RKO (cell line): ENCODE data around the gene MAPRE2.

ENCODE experiments used
- DNase-seq: peaks from one replicate; pipeline ENCODE4 v3.0.0-alpha.2; 2016; ENCODE audit warnings: low spot score

MAPRE2 gene

GRCh38 chr18:35040988-35041814 is at the start of gene MAPRE2:
Gene MAPRE2 (plus strand): TSS chr18:35041413. CDS start chr18:35041540, 127 bp downstream.
- peak; percentile 97 for DNase-seq

DNA sequence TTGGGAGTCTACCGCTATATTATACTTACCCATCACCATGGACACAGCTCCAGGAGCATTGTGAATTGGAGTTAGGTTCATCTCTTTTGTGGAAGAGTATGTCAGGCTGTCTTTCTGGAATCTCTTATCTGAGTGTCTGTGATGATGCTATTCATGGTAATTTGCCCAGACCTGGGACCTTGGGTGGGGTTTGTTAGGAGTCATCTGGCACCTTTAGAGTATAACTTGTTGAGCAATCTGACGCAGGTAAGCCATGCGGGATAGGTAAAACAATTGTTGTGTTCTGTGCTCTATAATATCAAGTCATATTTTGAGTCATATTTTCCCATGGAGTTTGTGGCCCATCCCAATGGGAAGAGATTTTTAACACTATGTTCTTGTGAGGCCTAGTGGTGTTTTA is 49.7 kb upstream of the MAPRE2 start:
- DNase-seq, result no peak

DNA sequence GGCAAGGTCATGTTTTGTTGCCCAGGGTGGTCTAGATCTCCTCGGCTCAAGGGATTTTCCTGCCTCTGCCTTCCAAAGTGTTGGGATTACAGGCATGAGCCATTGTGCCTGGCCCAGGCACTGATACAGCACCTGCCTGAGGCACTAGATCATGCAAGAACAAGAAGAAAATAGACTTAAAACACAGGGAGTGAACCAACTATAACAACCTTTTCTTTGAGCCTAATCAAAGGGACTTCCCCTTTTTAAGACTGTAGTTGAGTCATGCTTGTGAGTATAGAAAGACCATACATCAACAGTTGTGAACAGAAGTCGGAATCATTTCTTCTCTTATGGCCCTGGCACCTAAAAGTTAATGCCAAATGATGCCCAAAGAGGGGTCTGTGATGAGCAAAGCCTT is 47.9 kb upstream of the MAPRE2 start:
- no peak for DNase-seq

DNA sequence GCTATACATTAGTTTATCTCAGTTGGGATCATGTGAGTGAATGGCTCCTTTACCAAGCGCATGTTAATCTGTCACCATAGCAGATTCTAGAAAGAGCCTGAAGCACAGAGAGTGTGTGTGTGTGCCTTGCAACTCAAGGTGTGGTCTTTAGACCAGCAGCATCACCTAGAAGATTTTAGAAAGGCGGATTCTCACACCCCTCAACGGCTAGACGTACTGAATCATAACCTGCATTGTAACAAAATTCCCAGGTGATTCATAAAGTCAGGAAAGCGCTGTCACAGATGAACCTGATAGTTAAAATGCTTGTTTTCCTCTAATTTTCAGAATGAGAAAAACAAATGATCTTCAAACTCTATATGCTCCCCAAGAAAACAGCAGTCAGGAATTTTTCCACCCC is 45.5 kb upstream of the MAPRE2 start:
- no peak for DNase-seq

DNA sequence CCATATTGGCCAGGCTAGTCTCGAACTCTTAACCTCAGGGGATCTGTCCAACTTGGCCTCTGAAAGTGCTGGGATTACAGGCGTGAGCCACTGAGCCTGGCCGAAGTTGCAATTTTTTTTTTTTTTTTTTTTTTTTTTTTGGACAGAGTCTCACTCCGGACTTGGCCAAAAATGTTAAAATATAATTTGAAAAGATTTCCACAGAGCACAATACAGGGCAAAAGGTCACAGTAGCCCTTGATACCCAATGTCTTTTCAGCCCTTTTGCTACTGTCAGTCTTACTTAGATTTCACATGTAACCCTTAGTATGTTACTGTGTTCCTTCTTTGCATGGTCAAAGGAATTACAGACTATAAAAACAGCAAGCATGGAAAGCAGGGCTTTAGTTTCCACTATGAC is 42.6 kb upstream of the MAPRE2 start:
- no peak for DNase-seq

GRCh38 chr18:34999756-35000289 is 41.4 kb upstream of the MAPRE2 start:
- no peak for DNase-seq

- DNase-seq, result no peak
These were observed 40.8 kb upstream of the MAPRE2 start for GRCh38 chr18:35000457-35000856.

DNA sequence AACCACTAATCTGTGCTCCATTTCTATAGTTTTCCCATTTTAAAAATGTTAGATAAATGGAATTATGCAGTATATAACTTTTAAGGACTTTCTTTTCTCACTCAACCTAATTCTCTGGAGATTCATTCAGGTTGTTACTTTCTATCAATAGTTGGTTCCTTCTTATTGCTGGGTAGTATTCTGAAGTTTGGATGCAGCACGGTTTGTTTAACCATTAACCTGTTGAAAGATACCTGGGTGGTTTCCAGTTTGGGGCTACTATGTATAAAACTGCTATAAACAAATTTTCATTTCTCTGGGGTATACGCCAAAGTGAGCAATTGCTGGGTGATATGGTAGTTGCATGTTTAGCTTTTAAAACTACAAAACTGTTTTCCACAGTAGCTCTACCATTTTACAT is 39.1 kb upstream of the MAPRE2 start:
- DNase-seq, result no peak

- peak; percentile 79 for DNase-seq
These were observed 35.1 kb upstream of the MAPRE2 start for GRCh38 chr18:35005963-35006577.

GRCh38 chr18:35010156-35010555 is 31.1 kb upstream of the MAPRE2 start:
- no peak for DNase-seq

DNA sequence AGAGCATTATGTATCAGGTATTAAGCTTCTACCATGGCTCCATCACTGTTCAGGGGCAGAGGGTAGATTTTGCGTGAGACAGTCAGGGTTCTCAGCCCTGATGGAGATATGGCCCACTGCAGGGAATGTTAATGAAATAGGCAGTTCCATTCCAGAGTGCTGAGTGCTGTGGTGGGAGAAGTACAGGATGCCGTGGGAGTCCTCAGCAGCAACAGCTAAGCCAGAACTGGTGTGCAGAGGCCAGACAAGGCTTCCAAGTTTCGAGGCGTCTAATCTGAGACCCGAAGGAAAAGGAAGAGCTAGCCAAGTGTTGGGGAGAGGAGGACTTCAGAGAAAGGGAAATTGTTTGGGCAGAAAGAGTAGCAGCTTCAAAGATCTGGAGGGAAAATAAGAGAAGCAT is 30.2 kb upstream of the MAPRE2 start:
- DNase-seq, result no peak

GRCh38 chr18:35019933-35020332 is 21.3 kb upstream of the MAPRE2 start:
- no peak for DNase-seq

GRCh38 chr18:35022426-35023001 is 18.7 kb upstream of the MAPRE2 start:
- DNase-seq, result no peak

- DNase-seq, result no peak
These were observed 17.0 kb upstream of the MAPRE2 start for GRCh38 chr18:35024196-35024595.

DNA sequence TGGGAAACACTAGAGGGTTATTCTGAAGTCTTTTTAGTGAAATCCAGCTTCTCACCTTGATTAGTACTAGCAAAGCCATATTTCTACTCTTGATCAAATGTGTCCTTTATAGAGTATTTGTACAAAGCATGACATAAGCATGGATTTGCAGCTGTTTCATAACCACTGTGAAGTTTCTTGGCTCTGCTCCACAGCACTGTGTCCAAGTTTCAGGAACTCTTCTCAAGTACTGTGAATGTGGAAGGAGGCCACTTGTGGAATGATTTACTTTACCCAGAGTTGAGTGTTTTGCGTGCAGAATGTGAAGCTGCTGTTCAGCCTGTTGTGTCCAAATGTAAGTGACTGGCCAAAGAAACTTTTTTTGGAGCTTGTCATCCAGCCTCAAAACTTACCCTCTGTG is 16.2 kb upstream of the MAPRE2 start:
- DNase-seq, result no peak

DNA sequence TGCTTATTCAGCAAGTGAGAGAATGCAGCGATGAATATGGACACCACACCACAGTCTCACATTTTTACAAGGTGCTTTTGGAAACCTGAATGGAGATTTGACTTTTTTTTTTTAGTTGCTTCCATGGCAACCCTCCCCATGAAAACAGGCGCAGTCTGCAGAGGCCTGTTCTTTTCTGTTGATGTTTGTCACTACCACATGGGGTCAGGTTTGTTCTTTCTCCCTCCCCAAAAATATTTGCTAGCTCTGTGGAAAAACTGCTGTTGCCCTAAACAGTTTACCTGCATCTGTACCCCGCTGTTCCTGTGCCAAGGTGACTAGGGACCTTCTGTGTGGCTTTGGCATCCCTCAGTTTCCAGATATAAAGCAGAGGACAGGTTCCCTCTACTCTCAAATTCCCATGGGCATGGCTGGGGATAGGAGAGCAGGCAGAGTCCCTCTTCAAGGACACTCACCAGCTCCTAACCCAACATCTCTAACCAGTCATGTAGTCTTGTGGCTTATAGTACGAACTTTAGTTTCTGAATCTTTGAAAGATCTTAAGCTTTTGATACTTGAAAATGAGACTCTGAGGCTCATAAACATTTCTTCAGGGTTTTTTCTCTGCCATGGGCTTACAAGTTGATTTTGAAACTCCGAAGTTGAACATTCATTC is 14.7 kb upstream of the MAPRE2 start:
- DNase-seq, result no peak

DNA sequence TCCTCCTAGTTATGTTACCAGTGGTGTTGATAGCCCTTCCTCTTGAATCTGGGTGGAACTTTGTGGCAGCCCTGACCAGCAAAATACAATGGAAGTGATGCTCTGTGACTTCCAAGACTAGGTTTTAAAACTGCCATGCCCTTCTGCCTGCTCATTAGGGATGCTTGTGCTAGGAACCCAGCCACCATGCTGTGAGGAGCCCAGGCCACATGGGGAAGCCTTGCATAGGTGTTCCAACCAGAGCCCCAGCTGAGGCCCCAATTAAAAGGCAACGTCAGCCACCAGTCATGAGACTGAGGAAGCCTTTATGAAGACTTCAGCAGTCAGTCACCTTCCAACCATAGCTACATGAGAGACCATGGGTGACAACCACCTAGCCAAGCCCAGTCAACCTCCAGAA is 14.0 kb upstream of the MAPRE2 start:
- DNase-seq, result no peak

DNA sequence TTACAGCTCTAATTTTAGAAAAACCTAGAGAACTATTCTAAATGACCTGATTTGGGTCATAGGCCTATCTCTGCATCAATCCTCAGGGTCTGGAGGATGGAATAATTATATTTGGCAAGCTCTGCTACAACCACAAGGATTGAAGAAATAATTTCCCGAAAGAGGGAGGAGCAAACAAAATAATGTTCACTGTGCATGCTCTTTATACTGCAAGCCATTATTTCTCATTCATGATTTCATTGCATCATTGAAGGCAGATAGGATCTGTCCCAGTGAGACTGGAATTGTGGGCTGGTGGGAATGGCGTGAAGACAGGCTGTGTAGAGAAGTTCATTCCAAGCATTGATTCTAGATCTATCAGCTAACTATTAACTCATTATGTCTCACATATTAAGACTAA is 12.7 kb upstream of the MAPRE2 start:
- no peak for DNase-seq

DNA sequence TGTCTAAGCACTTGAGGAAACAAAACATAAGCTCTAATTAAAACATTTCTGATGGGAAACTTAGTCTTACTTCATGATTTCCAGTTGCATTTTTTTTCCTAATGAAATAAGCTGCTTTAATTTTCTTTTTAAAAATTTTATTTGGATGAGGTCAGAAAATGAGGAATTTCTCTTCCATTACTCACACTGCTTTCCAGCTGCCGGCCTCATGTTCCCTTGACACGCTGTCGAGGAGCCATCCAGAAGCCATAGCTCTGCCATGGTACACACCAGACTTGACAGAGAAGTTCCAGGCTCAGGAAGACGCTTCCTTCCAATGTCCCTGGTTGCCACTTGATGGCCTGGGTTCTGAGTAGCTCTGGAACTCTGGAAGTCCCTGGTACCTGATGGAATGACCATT is 12.1 kb upstream of the MAPRE2 start:
- DNase-seq, result no peak

DNA sequence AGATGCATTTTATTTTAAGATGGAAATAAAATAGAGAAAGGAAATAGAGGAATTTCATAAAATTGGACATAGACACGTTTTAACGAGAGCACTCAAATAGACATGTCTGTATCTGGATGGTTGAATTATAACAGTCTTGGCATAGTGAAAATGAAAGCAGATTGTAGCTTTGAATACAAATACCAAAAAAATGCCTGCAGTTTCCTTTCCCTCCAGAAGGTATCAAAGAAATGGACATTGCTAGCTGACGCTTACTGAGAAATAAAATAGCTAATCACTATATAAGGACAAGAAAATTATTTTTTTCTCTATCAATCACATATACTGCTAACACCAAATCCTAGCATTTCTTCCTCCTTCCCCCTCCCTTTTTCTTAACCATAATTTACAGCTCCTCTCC is 11.4 kb upstream of the MAPRE2 start:
- DNase-seq, result no peak

DNA sequence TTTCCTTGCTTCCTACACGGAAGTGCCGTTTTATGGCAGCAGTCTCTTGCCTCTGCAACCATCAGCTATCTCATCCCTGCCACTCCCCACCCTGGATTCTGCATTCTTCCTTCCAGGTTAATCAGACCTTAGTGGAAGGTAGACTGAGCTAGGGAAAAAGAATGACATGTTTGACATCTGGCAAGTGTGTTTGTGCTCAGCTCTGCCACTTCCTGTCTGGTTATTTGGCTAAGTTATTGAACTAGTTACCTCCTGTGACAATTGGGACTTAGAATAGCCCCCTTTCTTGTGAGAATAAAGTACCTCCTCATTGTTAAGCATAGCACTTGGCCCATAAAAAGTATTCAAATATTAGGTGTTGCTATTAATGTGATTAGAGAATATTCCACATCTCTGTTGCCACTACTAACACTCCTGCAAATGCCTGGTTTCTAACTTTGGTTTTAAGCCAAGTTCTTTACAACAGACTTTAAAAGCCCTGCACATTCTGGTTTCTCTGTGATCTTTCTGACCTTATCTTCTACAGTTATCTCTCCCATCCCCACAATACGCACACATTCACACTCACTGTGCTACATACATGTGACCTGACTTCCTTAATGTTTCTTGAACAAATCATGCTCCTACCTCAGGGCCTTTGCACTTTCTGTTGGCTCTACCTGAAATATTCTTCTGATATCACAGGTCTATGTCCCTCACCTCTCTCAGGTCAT is 10.8 kb upstream of the MAPRE2 start:
- no peak for DNase-seq

GRCh38 chr18:35032113-35032512 is 9.1 kb upstream of the MAPRE2 start:
- DNase-seq, result no peak
